HG03175 (cell line): Measurements from ENCODE around the gene TP53BP2.
"Not testable (repeated sequence)": the region's sequence is repeated elsewhere in the genome, so short reads cannot be mapped to it uniquely, and the experiment has no call there.

ENCODE experiments used
- ATAC-seq: cut with Tn5 transposase; IDR thresholded peaks from one replicate; pipeline ENCODE4 v1.9.1; 2021; ENCODE audit warnings: mild to moderate bottlenecking, moderate library complexity; ENCODE audit not compliant: unreplicated experiment

Gene TP53BP2

DNA sequence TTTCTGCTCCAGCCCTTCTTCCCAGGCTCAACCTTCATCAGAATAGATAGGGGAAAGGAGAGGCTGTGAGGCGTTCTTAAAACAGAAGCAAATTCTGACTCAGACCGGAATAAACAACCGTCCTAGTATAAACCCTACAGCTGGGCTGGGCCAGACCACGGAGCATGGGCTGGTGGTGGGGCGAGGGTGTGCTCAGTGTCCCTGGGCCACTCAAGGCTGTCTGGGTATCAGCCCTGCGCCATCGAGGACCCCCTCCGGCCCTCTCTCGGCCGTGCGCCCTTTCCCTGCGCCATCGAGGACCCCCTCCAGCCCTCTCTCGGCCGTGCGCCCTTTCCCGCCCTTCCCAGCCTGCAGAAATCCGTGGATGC lies 97.4 kb downstream of the TP53BP2 start:
- ATAC-seq: peak; percentile 36

DNA sequence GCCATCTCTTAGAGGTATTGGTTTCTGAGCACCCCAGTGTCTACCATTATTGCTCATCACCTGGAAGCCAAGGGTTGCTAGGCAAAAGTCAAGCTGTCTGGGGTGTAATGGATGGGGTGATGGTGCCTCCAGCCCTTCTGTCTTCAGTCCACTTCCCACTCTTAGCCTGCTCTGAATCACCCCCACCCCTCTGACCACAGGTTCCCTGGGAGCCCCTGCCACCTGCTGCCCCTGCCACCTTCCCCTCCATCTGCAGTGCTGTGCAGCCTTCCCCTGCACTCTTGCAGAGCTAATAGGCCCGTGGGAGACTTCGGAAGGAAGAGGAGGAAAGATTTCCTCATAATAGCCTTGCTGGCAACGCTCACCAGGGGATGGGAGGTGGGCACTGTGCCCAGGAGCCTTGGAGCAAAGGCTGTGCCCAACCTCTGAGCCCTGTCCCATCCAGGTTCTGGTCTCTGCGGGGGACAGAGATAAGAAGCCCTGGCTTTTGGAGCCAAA lies 97.9 kb downstream of the TP53BP2 start:
- no peak for ATAC-seq

DNA sequence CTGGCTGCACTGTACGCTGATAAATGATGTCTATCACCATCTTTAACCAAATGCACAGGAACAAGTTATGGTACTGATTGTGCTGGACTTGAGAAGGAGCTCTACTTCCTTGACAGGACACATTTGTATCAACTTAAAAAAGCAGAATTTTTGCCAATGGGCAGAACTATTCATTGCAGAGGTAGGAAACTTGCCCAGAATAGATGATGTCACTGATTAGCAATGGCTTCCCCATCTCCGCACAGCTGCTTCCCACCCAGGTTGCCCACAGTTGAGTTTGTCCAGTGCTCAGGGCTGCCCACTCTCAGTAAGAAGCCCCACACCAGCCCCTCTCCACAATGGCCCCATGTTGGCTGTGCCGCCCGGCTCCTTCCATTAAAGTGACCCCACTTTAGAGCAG lies 100.0 kb downstream of the TP53BP2 start:
- ATAC-seq: no peak

DNA sequence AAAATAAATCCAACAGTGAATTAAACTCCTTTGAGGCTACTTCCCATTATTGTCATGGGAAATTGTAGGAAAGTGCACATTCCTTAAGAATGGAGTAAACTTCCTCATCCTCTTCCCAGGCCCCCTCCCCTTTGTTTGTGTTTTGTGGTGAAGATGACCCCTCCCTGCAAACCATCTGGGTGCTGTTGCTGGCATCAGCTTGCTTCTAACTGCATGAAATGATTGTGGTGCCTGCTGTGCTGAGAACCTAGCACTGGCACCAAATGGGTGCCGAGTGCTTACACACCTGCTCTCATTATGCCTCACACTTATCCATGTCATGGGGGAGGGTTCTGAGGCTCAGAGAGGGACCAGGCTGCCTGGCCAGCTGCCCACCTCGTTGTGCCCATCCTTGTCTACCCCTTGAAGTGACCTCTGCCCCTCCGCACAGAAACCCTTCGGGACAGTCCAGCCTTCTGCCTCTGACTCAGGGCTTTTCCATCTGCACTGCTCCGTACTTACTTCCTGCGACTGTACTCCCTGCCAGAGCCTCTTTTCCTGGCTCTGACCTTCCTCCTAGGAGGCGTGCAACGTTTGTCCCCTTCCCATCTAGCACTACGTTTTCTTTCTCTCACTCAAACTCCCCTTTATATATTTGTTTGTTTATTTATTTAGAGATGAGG lies 102.8 kb downstream of the TP53BP2 start:
- no peak for ATAC-seq

- ATAC-seq: no peak
Observed at GRCh38 chr1:223741861-223742260, 103.9 kb downstream of the TP53BP2 start.

- ATAC-seq: not testable (repeated sequence)
Observed at GRCh38 chr1:223740038-223740736, 105.6 kb downstream of the TP53BP2 start.

- ATAC-seq: no peak
Observed at GRCh38 chr1:223739366-223740037, 106.2 kb downstream of the TP53BP2 start.

DNA sequence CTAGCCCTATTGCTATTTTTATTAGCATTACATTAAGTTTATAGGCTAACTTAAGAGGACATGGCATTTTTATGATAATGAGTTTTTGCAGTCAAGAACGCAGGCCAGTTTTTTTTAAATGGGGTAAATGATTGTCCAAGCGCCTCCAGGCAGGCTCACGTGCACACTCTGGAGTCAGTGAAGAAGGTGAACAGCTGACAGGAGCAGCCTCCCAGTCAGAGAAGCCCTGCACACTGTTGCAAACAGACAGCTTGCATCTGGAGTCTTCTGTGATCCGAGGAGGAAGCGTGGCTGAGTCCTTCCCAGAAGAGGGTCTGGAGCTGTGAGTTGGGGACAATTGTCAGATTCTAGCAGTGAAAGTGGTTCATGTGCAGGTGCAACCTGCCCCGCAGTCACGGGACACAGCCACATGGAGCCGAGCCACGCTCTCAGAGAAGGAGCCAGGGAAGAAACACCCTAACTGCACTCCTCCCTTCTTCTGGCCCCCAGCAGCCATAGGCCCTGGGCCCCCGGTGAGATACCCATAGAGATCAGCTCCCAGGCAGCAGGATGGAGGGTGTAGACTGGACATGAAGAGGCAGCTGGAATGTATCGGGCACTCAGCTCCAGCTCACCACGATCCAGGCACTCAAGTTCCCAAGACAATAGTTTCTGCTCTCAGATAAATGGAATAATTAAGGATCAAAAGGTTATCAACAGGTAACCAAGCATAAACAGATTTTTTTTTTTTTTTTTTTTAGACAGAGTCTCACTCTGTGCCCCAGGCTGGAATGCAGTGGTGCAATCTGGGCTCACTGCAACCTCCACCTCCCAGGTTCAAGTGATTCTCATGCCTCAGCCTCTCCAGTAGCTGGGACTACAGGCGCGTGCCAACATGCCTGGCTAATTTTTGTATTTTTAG lies 107.0 kb downstream of the TP53BP2 start:
- ATAC-seq: no peak

GRCh38 chr1:223737342-223737741 lies 108.4 kb downstream of the TP53BP2 start:
- no peak for ATAC-seq

- ATAC-seq: not testable (repeated sequence)
Observed at GRCh38 chr1:223736638-223737037, 109.1 kb downstream of the TP53BP2 start.

GRCh38 chr1:223733898-223734852 lies 111.6 kb downstream of the TP53BP2 start:
- no peak for ATAC-seq

- ATAC-seq: no peak
Observed at GRCh38 chr1:223732993-223733798, 112.6 kb downstream of the TP53BP2 start.

DNA sequence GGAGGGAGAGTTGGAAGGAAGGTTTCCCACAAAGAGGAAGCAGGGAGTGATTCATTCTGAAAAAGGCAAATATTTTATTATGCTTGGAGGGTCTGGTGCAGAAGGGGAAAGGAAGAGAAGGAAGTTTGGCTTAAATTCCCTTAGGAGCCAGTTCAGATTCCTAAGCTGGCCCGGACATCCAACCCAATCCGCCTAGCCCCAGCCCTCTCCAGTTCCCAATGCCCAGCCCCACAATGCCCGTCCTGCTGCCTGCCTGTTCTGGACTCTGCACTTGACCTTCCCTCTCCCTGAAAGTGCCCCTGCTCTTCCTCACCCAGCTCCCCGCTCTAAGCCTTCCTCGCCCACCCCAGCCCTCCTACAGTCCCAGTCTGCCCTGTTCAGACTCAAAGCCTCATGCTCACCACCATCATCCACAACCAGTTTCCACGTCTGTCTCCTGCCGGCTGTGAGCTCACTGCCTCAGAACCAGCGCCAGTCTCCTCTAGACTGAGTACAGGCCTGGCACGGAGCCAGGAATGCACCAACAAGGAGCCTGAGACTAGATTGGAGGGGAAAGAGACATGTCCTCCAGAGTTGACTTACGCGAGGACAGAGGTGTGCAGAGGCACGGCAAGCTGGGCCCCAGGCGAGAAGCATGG lies 114.5 kb downstream of the TP53BP2 start:
- no peak for ATAC-seq

- ATAC-seq: no peak
Observed at GRCh38 chr1:223730479-223731132, 115.1 kb downstream of the TP53BP2 start.

DNA sequence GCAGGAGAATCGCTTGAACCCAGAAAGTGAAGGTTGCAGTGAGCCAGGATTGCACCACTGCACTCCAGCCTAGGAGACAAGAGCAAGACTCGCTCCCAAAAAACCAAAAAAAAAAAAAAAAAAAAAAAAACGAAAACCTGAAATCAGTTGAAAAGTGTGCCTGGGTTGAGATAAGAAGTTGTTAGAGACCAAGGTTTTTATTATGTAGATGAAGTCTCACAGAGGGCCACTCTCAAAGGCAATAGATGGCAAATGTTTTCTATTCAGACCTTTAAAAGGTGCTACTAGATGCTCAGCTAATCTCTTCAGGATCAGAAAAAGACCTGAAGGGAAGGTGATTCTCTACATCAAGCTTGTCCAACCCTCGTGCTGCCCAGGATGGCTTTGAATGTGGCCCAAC lies 115.8 kb downstream of the TP53BP2 start:
- ATAC-seq: no peak
